ENCODE measurements around the gene VWA3A. TPM values are rescaled to one million over a fixed set of nuclear protein-coding genes. Genes with fewer than 3 reads are reported as not detected.

The VWA3A gene
- total and polyA plus RNA-seq, 2 of the 4 experiments (the other 2 are of a cell fraction), result not detected

GRCh38 chr16:22063888-22064467 is 28.4 kb upstream of the VWA3A start:
- Histone ChIP-seq H3K23ac (ENCODE audit: low read depth, low read length) (no peak overlapping the region), H2BK5ac (ENCODE audit: low read depth, low read length, poor library complexity, severe bottlenecking) (no peak overlapping the region), H4K5ac (ENCODE audit: low read depth, low read length) (no peak overlapping the region), H3K36me3 (ENCODE audit: control insufficient read depth, insufficient read depth, low read length) (peaks cover 5% of the 10 kb centered on the region; the same call in 1 of the 2 replicates), H3K27me3 (ENCODE audit: control insufficient read depth, insufficient read depth, low read length) (no peaks in the 10 kb centered on the region), H2AK5ac (ENCODE audit: low read depth, low read length) (no peak overlapping the region), H2BK15ac (ENCODE audit: low read depth, low read length) (no peak overlapping the region), H4K91ac (ENCODE audit: insufficient read depth, low read depth, low read length) (no peak overlapping the region), H2BK20ac (ENCODE audit: low read depth, low read length) (no peak overlapping the region), H3K4me1 (ENCODE audit: control insufficient read depth, insufficient read depth, low read length) (no peaks in the 10 kb centered on the region; the same call in 1 of the 2 replicates), H2AFZ (replicated peaks; ENCODE audit: low read length, poor library complexity) (no peak overlapping the region), H3K9me3 (ENCODE audit: control insufficient read depth, insufficient read depth, low read length) (peaks cover 4% of the 10 kb centered on the region), H3K9ac (ENCODE audit: low read depth, low read length) (no peak overlapping the region), H3K14ac (replicated peaks; ENCODE audit: low read depth, low read length) (no peak overlapping the region), H3K79me1 (ENCODE audit: low read depth in 1 of 2, low read length in 2 of 2) (peaks cover 16 to 52% of the 10 kb centered on the region in 2 experiments), H3K18ac (ENCODE audit: low read depth, low read length) (no peak overlapping the region), H3K4me3 (ENCODE audit: insufficient read depth, low read depth, low read length) (no peak overlapping the region), H2BK120ac (ENCODE audit: low read depth, low read length) (no peak overlapping the region), H3K27ac (ENCODE audit: insufficient read depth, low read length) (no peak overlapping the region), H3K4ac (ENCODE audit: low read depth, low read length) (no peak overlapping the region), H3K56ac (ENCODE audit: extremely low read depth, insufficient read depth, low read length) (no peak overlapping the region), H4K20me1 (ENCODE audit: insufficient read depth, low read length) (peaks cover 3% of the 10 kb centered on the region; the same call in 1 of the 2 replicates), H2AK9ac (replicated peaks; ENCODE audit: low read depth, low read length, poor library complexity) (no peak overlapping the region), H4K8ac (ENCODE audit: low read depth in 2 of 2, low read length in 2 of 2) (no peak overlapping the region), H3K4me2 (ENCODE audit: low read depth, low read length) (no peak overlapping the region), H3K9me1 (ENCODE audit: insufficient read depth, low read length) (peaks cover 3% of the 10 kb centered on the region)
- DNase-seq, result no peak
- no peak for ATAC-seq (ENCODE audit: low read depth)
- in situ Hi-C loops (cut with MboI; ENCODE audit: low sequenced_read_pairs), result no loop called here
- dilution Hi-C loops (cut with HindIII; ENCODE audit: low sequenced_read_pairs, unreplicated experiment), result no loop called here
- WGBS, 2 experiments (ENCODE audit: extremely low coverage in 2 of 2, insufficient read length in 1 of 2), result no CpG with 5 or more reads among the region's 1 CpG
- BruUV-seq (replicated peaks), result no TSS peak
- ChIA-PET POLR2A (ENCODE audit: unreplicated experiment) (no interaction called here), CTCF (interaction anchor here (2.6 kb wide), 1 partner anchor 13 kb away, joined by 18 read pairs; no protein-coding TSS in a partner anchor)
- TF ChIP-seq FOS (IDR thresholded peaks at IDR 0.05; ENCODE audit: low read depth, low read length) (no peak), CEBPB (IDR thresholded peaks at IDR 0.05; ENCODE audit: low read depth, low read length) (no peak), BHLHE40 (IDR thresholded peaks at IDR 0.05; ENCODE audit: low read depth, low read length) (no peak), RCOR1 (IDR thresholded peaks at IDR 0.05; ENCODE audit: insufficient replicate concordance, low read length) (no peak), ELK1 (IDR thresholded peaks at IDR 0.05; ENCODE audit: borderline replicate concordance, low read depth, low read length) (no peak), POLR2A (IDR thresholded peaks at IDR 0.05; ENCODE audit: low read depth, low read length) (no peak), CHD1 (IDR thresholded peaks at IDR 0.05; ENCODE audit: low read depth, low read length) (no peak), NFE2L2 (IDR thresholded peaks at IDR 0.05; ENCODE audit: low read depth, low read length) (no peak), USF2 (IDR thresholded peaks at IDR 0.05; ENCODE audit: low read depth, low read length) (no peak), MXI1 (IDR thresholded peaks at IDR 0.05; ENCODE audit: borderline replicate concordance, low read depth, low read length) (no peak), CTCF (conservative IDR thresholded peaks at IDR 0.05; ENCODE audit: low read depth, low read length) (no peak), MAFK (IDR thresholded peaks at IDR 0.05; ENCODE audit: low read depth, low read length) (no peak), SMC3 (IDR thresholded peaks at IDR 0.05; ENCODE audit: low read depth, low read length) (no peak), RAD21 (IDR thresholded peaks at IDR 0.05; ENCODE audit: low read length) (no peak), MAZ (IDR thresholded peaks at IDR 0.05; ENCODE audit: borderline replicate concordance, low read depth, low read length) (no peak), RFX5 (IDR thresholded peaks at IDR 0.05; ENCODE audit: low read depth, low read length) (no peak)
- intact Hi-C loops (cut with micrococcal nuclease), result no loop called here

All from IMR-90 (cell line).